ENCODE data around the gene COL16A1.

COL16A1 gene

DNA sequence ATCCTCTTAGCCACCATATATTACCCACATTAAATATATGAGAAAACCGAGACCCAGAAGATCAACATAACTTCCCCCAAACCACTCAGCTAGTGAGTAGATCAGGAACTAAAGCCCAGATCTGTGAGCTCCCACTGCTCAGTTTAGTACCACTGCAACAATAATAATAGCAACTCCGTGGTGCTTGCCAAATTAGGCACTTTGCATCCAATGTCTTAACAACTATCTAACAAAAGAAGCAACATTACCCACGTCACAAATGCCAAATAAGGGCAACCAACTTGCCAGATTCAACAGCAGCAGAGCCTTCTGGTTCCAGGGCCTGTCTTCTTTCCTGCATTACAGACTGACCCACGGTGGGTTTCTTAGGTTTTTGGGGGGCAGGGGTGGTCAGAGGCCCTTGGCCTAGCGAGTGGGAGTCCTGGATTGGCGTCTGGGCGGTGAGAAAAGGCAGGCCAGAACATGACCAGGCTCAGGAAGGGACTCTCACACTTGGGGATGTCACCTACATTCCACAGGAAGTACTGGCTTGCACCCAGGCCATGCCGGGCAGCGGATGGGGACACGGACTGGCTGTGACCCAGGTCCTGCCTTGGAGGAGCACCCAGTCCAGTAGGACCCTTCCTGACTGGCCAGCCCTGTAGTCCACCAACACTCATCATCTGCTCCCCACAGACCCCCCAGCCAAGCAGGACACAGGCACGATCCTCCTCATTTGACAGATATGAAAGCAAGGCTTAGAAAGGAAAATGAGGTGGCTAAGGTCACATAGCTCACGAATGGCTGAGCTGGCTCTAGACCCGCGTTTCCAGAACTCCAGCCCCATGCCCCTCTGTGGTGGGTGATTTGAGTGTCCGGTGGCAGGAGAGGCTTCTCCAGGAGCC is 81.7 kb downstream of the COL16A1 start:
- TF ChIP-seq, protein P1, sequence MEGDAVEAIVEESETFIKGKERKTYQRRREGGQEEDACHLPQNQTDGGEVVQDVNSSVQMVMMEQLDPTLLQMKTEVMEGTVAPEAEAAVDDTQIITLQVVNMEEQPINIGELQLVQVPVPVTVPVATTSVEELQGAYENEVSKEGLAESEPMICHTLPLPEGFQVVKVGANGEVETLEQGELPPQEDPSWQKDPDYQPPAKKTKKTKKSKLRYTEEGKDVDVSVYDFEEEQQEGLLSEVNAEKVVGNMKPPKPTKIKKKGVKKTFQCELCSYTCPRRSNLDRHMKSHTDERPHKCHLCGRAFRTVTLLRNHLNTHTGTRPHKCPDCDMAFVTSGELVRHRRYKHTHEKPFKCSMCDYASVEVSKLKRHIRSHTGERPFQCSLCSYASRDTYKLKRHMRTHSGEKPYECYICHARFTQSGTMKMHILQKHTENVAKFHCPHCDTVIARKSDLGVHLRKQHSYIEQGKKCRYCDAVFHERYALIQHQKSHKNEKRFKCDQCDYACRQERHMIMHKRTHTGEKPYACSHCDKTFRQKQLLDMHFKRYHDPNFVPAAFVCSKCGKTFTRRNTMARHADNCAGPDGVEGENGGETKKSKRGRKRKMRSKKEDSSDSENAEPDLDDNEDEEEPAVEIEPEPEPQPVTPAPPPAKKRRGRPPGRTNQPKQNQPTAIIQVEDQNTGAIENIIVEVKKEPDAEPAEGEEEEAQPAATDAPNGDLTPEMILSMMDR (IDR thresholded peaks at IDR 0.05; ENCODE audit: low read depth, low read length) = no peak
- no peak for DNase-seq (ENCODE audit: extremely low read depth, low read depth)

DNA sequence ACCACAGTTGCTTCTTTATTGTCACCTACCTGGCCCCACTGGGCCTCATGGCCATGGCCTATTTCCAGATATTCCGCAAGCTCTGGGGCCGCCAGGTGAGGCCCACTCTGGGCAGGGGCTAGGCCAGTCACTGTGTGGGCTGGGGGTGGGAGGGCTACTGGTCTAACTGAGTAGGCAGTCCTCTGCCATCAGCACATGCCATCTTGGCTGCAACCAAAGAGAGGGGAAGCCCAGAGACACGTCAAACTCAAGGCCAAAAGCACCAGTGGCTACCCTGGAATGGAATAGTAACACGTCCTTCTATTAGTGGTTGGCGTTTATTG is 82.4 kb downstream of the COL16A1 start:
- DNase-seq (ENCODE audit: extremely low read depth, low read depth) = no peak

DNA sequence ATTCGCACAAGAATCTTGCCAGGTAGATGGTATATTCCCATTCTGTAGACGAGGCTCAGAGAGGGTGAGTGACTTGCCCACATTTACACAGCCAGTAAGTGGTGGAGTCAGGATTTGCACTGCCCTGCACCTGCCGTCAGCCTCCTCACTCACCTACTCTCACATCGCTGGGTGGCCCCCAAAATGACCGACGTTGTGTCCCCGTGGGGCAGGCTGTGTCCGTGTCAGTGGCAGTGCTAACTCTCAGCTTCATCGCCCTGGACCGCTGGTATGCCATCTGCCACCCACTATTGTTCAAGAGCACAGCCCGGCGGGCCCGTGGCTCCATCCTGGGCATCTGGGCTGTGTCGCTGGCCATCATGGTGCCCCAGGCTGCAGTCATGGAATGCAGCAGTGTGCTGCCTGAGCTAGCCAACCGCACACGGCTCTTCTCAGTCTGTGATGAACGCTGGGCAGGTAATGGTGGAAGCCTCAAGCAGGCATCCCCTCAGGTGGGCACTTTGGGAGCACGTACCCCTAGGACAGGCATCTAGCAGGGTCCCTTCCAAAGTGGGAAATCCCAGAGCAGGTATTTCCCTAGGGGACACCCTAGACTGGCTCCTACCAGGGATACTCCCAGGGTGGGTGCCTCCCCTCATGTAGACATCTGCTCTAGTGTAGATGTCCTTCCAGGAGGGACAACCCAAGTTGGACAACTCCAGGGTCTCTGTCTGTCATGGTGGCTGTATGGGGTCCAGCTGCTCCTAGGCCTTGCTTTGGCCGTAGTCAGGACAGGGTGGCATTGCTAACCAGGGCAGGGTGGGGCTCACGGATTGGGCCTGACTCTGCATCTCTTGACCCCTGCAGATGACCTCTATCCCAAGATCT is 83.0 kb downstream of the COL16A1 start:
- TF ChIP-seq, protein P1 (IDR thresholded peaks at IDR 0.05; ENCODE audit: low read depth, low read length) = no peak
- DNase-seq (ENCODE audit: extremely low read depth, low read depth) = no peak

More for the DNA sequence above, 82.4 kb downstream of the COL16A1 start:
- TF ChIP-seq, protein P1 (IDR thresholded peaks at IDR 0.05; ENCODE audit: low read depth, low read length) = no peak

- no peak for DNase-seq (ENCODE audit: extremely low read depth, low read depth)
- TF ChIP-seq, protein P1 (IDR thresholded peaks at IDR 0.05; ENCODE audit: low read depth, low read length) = no peak
Measured at GRCh38 chr1:31618916-31619846, 84.6 kb downstream of the COL16A1 start.

DNA sequence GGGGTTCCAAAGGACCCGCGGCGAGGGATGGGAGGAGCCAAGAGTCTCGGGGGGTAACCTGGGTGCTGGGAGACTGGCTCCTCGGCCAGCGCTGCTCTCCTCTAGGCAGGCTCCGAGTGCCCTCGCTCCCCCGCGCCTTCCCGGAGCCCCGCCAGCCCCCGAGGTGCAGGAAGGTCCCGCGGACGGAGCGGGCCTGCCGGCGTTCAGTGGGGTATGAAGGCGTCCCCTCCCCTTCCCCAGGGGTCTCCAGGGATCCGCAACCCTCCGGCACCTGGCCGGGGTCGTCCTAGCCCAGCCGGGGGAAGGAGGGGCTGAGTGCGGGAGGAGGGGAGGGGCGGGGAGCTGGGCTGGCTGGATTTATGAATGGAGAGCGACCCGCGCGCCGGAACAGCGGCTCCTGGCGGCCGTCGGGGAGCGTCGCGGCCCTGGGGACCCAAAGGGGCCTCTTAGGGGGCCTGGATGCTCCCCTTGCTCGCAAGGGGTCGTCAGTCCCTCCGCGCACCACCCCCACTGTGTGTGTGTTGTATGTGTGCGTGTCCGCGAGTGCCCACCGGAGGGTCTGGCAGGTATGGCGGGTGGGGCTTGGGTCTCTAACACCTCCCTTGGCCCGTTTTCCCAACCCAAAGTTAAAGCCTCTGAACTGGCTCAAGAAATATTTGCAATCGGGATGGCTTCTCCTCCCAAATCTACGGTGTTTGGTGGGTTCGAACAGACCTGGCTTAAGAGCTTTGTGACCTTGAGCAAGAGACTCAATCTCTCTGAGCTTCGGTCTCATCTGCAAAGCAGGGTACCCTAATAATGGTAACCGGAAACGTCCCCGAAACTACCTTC is 85.7 kb downstream of the COL16A1 start:
- TF ChIP-seq, protein P1 (IDR thresholded peaks at IDR 0.05; ENCODE audit: low read depth, low read length) = peak; percentile 79
- no peak for DNase-seq (ENCODE audit: extremely low read depth, low read depth)

DNA sequence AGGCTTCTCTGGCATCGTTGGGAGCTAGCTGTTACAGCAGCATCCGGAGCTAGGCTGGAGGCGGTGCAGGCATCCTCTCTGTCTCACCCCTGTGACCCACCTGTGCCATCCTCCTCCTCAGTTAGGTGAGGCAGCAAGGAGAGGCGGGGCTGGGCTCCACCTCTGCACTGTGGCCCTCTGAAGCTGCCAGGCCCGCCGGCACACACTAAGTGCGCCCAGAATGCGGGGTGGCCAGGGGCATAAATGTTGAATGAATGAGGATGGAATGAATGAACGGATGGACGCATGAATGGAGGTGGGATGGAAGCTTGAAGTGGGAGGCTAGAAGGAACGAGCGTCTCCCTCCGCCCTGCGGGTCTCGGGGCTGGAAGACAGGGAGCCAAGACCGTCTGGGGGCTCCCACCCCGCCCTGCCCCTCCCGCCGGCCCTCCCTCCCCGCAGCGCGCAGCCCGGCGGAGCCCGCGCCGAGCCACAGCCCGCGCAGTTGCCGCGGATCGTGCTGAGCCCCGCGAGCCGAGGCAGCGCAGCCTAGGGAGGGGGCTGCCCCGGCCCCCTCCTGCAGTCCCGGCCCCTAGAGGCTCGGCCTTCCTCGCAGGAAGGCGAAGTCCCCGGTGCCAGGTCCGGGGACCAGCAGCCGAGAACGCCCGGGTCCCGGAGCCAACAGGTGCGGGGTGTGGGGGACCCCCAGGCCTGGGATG is 86.5 kb downstream of the COL16A1 start, which contains the start of gene HCRTR1:
Gene HCRTR1, plus strand, starts transcription at position 472 of the 698 bp plus-strand sequence. CDS start 1,504 bp downstream, outside the sequence.
- TF ChIP-seq, protein P1 (IDR thresholded peaks at IDR 0.05; ENCODE audit: low read depth, low read length) = no peak
- no peak for DNase-seq (ENCODE audit: extremely low read depth, low read depth)
